ENCODE results near the gene KRT26.
"Not testable (repeated sequence)": the region's sequence is repeated elsewhere in the genome, so short reads cannot be mapped to it uniquely, and the experiment has no call there.

Gene KRT26

GRCh38 chr17:40793832-40794231, 21.8 kb upstream of the KRT26 start:
- DNase-seq = no peak

- DNase-seq = no peak
These were observed 19.9 kb upstream of the KRT26 start for GRCh38 chr17:40791787-40792436.

GRCh38 chr17:40791111-40791510, 19.1 kb upstream of the KRT26 start:
- no peak for DNase-seq

GRCh38 chr17:40782450-40782849, 10.4 kb upstream of the KRT26 start, which contains the start of gene KRT27:
TSS of gene KRT27 (minus strand) at chr17:40782550. CDS start at chr17:40782493, 57 bp downstream.
- no peak for DNase-seq

GRCh38 chr17:40779181-40779909, 7.3 kb upstream of the KRT26 start:
- DNase-seq = no peak

- DNase-seq = no peak
These were observed 6.5 kb upstream of the KRT26 start for GRCh38 chr17:40778461-40778860.

- DNase-seq = no peak
These were observed 6.0 kb upstream of the KRT26 start for GRCh38 chr17:40777971-40778370.

GRCh38 chr17:40777459-40777858, 5.5 kb upstream of the KRT26 start:
- no peak for DNase-seq

- DNase-seq = no peak
These were observed 3.9 kb upstream of the KRT26 start for GRCh38 chr17:40775945-40776344.

GRCh38 chr17:40765657-40766056, 6.3 kb downstream of the KRT26 start:
- no peak for DNase-seq

GRCh38 chr17:40763752-40764151, 8.2 kb downstream of the KRT26 start:
- DNase-seq = no peak

- DNase-seq = no peak
These were observed 11.6 kb downstream of the KRT26 start for GRCh38 chr17:40760105-40761016.

- DNase-seq = no peak
These were observed 16.8 kb downstream of the KRT26 start, which contains the start of gene KRT25 for GRCh38 chr17:40755231-40755630. TSS of gene KRT25 (minus strand) at chr17:40755331. CDS start at chr17:40755271, 60 bp downstream.

GRCh38 chr17:40753804-40754203, 18.2 kb downstream of the KRT26 start:
- no peak for DNase-seq

GRCh38 chr17:40751065-40751464, 20.9 kb downstream of the KRT26 start:
- no peak for DNase-seq

- no peak for DNase-seq
These were observed 21.6 kb downstream of the KRT26 start for GRCh38 chr17:40750391-40750790.

GRCh38 chr17:40748666-40749065, 23.3 kb downstream of the KRT26 start:
- not testable (repeated sequence) for DNase-seq

- DNase-seq = no peak
These were observed 33.4 kb downstream of the KRT26 start for GRCh38 chr17:40738553-40738952.

GRCh38 chr17:40735016-40735415, 37.0 kb downstream of the KRT26 start:
- no peak for DNase-seq

- DNase-seq = no peak
These were observed 38.0 kb downstream of the KRT26 start for GRCh38 chr17:40734018-40734417.

- DNase-seq = no peak
These were observed 41.0 kb downstream of the KRT26 start for GRCh38 chr17:40730970-40731369.

- no peak for DNase-seq
These were observed 44.4 kb downstream of the KRT26 start for GRCh38 chr17:40727447-40728231.

- no peak for DNase-seq
These were observed 45.1 kb downstream of the KRT26 start for GRCh38 chr17:40726919-40727318.
